GM19193 (cell line): ENCODE data around the gene VPS13D.

Source experiments
- POLR2A ChIP-seq: IDR thresholded peaks from 4 replicates; pipeline ENCODE4 v1.6.1; 2011; ENCODE audit not compliant: insufficient read depth, insufficient read length; ENCODE audit errors: extremely low read depth

Gene VPS13D

DNA sequence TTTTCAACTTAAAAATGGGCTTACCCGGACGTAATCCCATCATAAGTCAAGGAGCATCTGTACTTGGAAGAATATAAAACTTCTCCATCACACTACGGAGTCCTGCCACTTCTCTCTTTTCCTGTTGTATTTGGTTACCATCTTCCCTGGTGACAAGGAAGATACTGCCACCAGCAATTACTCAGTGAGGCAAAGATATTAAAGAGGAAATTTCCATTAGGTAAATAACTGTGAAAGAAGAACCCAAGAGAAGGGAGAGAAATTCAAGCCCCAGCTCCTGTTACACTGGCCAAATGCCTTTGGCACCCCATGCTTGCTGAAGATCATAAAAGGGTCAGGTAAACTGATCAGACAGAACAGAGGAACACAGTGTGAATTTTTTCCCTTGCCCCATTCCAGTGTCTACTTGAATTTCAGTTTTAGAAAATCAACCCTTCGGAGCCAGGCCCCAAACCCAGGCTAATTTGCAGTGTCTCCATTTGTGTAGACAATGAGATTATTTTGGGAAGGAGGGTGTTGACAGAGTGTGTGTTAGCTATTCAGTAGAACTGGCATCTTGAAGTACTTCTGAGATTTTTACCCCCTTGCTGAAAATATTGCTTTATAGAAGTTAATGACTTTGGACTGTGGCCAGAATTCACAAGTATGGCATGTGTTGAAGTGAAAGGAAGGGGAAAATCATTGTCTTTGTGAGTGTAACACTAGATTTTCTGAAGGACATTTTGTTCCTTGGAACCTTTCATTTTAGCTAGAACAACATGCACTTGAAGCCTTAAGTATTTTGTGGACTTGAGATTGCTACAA, 221.1 kb downstream of the VPS13D start:
- TF ChIP-seq POLR2A = no peak

DNA sequence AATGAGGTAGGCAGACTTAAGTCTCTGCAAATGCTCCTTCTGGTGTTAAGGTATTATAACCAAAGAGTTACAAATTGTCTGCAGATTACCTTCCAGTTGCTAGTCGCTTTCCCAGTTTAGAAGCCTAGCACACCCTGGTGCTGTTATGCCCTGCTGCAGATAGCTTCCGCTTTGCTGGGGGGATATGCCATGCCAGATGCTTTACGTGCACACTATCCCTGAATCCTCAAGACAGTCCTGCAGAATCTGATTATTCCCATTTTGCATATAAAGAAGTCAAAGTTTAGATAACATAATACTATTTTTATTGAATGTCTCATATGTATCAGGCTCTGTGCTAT, 221.7 kb downstream of the VPS13D start:
- TF ChIP-seq POLR2A = no peak

DNA sequence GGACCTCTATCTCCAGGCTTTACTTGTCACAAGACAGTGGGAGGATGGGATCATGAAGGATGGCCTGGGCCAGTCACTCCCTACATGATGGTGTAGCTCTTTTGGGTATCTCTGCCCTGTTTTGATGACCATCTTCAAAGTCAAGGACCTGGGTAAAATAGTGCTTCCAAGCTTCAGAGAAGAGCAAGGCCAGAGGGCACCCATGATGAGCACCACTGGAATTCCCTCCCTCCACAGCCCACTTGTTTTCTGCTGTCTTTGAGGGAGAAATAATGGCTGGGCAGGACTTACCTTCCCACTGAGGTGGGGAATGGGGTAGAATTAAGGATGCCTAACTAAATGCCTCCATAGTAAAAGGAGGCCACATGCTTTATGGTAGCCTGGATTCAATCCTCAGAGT, 222.4 kb downstream of the VPS13D start:
- no peak for TF ChIP-seq POLR2A

DNA sequence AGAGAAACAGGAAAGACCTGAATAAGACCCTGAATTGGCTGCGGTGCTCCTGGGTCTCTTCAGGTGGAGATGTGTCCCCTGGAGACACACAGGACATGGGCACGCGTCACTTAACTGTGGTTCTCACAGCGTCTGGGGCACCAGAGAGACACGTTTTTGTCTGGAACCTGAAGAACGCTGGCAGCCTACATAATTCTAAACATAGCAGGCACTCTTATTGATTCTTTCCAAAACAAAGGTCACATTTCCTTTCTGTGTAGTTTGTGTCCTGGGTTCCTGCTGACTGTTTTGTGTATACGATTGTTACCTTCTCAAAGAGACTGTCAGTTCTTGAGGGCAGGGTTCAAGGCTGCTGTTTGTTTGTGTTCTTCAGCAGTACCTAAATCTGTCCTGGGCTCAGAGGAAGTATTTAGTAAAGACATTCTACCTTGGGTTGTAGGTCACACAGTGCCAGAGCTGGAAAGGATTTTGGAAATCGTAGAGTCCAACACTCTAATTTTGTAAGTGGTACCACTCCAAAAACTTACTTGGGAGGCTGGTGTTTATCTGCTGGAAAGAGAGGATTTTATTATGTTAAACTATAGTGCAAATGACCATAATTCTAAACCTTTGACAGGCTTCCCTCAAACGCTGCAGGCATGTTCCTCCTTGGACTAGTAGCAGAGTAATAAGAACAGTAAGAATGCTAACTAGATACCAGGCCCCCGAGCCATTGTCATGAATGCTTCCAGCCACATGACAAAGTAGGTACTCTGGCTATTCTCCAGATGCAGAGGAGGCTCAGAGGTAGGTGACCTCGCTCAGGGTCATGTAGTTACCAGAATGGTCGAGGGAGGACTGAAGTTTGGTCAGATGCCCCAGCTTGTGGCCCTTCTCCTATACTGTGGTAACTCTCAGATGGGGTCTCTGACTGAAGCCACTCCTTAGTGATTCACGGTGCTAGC, 223.8 kb downstream of the VPS13D start:
- TF ChIP-seq POLR2A = no peak

DNA sequence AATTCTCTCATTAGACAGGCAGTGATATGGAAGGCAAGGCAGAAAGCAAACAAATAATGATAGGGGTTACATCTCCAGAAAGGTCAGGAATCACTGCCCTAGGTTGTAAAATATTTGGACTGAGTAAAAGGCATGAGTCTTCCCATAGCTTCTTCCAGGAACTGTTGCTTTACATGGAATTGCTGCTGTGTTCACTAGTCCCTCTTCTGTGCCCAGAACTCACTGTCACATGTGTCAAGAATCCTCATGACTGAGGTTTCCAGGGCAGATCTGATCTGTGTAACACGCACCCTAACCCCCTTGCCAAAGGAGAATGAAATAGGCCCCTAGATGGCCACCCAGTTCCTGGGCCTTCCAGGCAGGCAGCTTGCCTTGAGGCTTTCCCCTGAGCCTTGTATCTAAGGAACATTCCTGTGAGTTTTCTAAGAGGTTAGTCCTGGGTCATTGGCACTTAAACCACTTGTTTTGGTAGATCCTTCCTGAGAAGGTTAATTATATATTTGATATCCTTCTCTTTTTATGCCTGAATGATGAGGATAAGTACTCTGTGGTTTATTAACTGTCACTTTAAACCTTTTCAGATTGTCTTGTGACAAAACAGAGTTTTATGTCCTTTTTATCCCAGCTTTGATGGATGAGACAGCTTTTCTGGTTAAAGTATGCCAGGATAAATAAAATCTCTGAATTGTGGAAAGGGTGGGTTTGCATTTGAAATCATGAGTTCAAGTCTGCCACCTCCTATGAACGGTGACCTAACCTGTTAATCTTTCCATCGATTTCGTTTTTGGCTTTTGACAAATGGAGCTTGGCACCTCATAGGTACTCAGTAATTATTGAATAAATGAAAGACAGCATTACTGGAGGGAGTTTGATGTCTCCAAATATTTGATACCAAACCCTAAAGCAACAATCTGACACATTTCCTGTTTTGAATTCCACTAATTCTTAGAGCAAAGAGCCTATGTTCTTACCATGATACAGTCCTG, 224.9 kb downstream of the VPS13D start:
- no peak for TF ChIP-seq POLR2A

DNA sequence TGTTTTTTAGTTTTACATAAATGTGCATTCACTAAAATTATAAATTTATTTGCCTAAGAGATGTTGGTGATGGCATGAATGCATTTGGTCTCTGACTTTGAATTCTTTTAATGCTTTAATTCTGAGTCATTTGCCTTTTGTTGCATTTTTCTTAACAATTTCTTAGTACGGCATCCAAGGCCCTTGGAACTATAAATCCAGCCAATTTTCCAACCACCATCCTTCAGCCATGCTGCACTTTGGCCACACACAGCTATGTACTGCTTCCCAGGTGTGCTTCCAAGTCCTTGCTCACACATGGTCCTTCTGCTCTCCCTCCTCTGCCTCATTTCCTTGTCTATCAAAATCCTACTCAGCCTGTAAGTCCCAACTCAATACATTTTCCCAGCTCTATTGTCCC, 227.1 kb downstream of the VPS13D start:
- no peak for TF ChIP-seq POLR2A

DNA sequence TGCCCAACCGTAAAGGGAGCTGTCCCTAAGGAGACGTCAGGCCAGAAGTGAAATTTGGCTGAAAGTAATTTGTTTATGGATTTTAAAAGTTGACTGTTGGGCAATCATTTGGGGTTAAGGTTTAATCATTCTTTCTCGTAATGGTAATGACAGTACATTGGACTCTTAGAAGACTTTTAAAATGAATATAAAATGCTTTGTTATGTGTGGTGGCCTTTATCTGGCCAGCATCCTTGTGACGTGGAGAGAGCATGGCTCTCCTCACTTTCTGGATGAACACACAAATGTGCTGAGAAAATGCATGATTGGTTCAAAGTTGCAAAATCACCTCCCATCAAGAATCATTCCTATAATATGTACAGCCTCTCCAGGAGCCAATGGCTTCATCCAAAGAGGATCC, 227.9 kb downstream of the VPS13D start:
- no peak for TF ChIP-seq POLR2A

DNA sequence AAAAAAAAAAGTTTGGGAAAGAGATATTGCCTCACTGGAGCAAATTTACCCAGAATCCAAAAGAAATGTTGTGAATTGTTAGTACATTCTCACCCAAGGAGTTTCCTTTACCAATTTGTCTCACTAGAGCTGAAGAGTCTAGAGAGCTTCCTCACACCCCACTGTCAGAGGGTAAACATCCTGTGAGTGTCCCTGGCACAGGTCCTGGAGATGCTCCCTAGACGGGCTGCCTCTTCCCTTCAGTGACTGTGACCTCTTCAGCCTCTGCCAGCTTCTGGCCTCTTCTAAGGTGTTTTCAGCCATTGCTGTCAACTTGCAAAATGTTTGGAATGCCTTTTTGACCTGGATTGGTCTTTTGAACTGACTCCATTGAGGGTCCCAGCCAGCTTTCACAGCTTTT, 228.7 kb downstream of the VPS13D start:
- no peak for TF ChIP-seq POLR2A

DNA sequence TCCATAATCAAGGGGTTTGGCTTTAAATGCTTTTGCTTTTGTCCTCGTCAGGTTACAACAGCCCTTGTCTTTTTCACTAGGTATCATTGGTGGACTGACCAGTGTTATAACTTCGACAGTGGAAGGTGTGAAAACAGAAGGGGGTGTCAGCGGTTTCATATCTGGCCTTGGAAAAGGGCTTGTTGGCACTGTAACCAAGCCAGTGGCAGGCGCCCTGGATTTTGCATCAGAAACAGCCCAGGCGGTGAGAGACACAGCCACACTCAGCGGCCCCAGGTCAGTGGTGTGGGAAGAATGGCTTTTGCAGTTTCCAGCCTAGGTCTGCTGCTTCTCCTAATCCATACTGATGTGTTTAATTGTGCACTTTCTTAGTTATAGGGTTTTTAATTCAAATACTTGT, 230.3 kb downstream of the VPS13D start:
- TF ChIP-seq POLR2A = no peak

DNA sequence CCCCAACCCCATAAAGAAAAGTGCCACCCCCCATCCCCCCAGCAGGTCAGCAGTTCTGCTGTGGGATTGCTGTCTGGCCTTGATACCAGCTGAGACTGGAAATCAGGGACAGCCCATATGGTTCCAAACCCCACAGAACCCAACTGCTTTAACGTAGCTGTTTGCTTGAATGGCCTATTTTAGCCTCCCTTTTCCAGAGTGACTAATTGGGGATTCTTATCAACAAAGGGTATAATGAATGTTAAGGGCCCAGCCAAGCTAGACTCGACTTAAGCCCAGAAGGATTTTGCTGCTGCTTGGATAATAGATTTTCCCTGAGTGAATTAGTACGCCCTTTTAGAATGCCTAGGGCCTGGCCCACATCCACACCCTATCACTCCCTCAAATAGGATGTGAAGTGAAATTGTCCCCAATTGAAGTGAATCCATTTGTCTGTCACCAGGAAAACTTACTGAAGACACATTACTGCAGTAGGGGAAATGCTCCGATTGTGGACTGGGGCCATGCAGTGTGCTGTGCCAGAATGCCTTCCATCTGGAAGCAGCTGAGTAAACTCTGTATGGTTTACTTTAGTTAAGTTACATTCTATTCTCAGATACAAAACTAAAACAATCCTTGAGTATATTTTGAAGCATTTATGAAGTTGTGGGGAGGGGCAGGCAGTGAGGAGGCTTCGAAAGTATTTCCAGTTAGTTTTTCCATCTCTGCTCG, 231.2 kb downstream of the VPS13D start:
- TF ChIP-seq POLR2A = no peak

DNA sequence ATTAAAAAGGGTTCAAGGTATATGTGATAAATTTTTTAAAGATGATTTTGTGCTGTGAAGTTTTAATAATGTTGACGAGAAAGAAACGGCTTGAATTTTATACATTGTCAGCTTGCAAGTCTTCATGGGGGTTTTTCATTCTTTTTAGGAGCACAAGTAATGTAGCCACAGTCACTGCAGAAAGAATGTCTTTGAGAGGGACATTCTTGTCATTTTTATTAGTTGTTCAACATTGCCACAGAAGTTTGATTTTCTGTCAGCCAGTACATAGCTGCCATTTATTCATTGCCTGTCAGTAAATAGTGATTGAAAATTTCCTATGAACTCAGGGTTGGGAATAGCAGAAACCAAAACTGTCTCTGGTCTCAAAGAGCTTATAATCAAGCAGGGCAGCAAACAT, 231.9 kb downstream of the VPS13D start:
- no peak for TF ChIP-seq POLR2A

DNA sequence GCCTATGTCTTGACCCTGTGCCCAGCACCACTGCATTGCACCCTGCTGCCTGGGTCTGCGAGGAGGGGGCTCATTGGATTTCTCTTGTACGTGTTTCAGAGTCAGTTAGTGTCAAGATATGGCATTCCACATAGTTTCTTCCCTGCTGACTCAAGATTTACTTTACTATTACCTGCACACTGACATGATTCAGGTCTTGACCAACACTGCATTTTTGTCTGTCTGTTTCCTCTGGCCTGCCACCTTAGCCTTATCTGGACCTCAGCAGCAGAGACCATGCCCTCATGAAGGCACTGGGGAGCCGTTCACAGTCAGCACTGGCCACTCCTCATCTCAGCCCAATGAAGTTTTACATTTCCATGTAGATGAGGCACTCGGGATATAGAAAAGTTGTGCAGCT, 232.8 kb downstream of the VPS13D start:
- no peak for TF ChIP-seq POLR2A

DNA sequence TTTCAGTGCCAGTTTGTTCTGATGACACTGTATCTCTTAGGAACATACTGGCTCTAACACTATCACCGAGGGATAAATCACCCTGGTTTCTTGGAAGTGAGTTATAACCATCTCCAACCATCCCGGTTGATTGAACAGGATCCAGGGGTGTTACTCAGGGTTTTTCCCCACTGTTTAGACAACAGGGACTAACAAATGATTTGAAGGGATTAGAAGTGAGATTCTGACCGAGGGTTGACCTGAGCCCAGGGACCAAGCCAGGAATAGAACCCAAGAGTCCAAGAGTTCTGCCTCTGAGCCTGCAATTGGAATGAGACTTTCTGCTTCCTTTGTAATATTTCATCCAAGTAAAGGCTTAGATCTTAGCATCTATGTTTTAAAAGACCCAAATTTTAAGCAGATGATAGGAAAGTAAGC, 234.2 kb downstream of the VPS13D start:
- TF ChIP-seq POLR2A = no peak

DNA sequence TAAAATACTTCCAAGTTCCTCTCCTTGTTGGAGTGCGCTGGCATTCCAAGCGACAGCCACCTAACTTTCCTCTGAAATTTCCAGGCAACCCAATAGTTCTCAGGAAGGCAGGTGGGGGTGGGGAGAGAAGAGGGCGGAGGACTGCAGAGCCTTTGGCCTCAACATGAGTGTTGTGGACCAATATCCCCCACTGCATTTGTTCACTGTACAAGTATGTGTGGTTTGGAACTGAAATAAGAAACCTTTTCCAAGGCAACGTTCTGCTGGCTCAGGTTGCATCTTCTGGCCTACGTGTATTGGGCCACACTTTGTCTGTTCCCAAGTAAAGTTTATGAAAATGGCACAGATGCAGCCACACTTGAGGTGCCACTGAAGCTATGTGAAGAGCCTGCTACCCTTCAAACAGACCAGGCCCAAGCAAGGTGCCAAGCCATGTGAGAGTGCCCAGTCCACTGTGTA, 234.8 kb downstream of the VPS13D start:
- no peak for TF ChIP-seq POLR2A
